SK-N-DZ (cell line): Measurements from ENCODE around the gene ZNF526. TPM values are rescaled to one million over a fixed set of nuclear protein-coding genes. Genes with fewer than 3 reads are reported as not detected.
A peak's percentile ranks its signal among the peaks of the same experiment; 100 is the strongest.

ENCODE experiments used
- DNase-seq: peaks from one replicate; pipeline ENCODE4 v3.0.0-alpha.2; 2015; ENCODE audit warnings: low spot score
- polyA plus RNA-seq, 2 experiments: library from polyadenylated mRNA; depleted of rRNA; stranded (reverse); fragments of >200 nt; gene quantifications; 2 replicates each; pipeline ENCODE4 v1.2.3, GENCODE V29; 2014

Gene ZNF526, protein sequence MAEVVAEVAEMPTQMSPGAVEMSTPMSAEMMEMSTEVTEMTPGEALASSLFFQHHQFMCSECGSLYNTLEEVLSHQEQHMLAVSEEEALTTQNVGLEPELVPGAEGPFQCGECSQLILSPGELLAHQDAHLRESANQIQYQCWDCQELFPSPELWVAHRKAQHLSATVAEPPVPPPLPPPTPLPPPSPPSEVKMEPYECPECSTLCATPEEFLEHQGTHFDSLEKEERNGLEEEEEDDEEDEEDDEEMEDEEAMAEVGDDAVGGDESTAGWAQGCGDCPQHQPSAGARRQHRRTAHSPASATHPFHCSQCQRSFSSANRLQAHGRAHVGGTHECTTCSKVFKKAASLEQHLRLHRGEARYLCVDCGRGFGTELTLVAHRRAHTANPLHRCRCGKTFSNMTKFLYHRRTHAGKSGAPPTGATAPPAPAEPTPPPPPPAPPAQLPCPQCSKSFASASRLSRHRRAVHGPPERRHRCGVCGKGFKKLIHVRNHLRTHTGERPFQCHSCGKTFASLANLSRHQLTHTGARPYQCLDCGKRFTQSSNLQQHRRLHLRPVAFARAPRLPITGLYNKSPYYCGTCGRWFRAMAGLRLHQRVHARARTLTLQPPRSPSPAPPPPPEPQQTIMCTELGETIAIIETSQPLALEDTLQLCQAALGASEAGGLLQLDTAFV
- 7.7 and 9.3 TPM in 2 replicates for polyA plus RNA-seq (2014; cell fraction: cytosol; rRNA removed)
- 5.6 and 6.5 TPM in 2 replicates for polyA plus RNA-seq (2014; cell fraction: nucleus; rRNA removed)

DNA sequence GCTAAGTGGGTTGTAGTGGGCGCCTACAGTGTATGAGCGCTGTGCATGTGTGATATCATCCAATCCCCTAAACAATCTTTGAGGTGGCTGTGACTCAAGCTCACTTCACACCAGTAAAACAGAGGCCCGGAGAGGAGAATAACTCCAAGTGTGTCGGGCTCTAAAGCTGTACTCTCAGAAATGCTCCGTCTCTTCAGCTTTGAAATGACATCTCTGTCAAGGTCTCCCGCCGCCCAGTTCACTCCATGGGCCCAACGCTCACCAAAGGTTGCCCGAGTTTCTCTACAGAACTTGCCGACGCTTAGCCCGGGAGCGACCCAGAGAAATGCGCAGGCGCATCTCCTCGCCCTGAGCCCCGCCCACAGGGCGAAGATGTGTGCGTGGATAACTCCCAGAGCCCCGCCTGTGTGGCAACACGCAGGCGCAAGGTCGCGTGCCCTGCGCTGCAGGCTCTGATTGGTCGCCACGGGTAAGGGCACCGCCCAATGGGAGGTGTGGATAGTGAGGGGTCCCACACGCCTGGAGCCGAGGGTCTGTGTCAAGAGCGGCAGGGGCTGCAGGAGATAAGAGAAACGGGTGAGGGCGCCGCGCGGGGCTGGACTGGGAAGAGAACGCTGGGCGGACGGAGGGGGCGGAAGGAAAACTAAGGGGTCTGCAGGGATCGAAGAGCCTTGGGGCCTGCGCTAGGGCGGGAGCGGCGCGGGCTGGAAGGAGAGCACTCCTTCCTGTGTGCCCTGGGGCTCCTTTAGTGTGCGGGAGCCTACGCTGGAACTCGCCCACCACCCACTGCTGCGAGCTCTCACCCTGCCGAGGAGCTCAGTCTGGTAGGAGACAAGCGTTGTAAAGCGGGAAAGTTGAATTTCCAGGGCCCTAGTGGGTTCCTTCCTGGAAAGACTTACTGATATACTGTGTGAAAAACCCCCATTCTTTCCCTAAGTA lies at the start of gene ZNF526:
Gene ZNF526 (plus strand): TSS at position 501 of the 939 bp plus-strand sequence. CDS start 4,092 bp downstream, outside the sequence.
- peak; percentile 98 for DNase-seq

DNA sequence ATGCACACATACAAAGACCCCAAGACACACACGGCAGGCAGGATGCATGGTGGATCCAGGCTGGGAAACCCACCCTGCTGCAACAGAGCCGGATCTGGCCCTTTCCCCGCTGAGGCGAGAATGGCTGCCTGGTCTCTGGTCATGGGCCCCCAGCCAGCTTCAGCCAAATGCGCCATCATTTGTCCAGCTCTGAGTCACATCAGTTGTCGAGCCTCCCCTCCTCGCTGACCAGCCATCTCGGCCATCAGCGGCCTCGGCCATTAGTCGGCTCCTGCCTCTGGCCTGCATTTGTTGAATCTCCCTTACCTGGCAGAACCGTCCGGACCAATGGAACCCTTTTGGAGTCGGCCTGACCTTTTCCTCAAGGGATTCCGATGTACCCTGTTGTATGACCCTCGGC lies 49.4 kb upstream of the ZNF526 start:
- DNase-seq, result no peak

DNA sequence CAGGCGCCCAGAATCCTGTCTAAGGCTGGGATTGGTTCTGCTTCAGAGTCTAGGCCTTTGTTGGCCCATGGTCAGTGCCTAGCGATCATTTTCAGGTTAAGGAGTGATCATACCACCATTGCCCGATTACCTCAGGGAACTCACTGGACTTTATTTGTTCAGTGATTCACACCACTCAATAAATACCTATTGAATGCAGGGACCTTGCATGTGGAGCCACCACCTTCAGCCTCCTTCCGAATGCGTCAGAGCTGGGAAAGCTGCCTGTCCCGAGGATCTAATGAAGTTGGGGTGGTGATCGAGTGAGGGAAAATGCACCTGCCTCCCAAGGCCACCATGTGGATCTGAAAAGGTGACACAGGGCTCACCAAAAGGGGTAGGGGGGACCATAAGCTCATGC lies 47.9 kb upstream of the ZNF526 start:
- DNase-seq, result no peak

DNA sequence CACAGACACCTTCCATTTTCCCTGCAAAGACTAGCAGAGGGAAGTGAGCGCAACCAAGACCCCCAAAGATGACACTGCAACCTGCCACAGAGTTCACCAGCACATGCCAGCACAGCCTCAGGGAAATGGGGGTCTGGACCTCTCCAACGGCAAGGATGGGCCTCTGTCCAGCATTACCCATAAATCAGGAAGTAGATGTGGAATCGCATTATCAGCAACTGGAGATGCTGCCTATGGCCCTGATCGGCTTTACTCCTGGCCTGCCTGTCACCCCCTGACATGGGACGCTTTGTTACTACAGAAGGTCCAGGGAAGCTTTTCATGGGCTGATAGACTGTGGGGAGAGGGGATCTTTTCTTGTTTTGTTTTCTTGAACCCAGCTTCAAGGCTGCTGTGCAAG lies 46.4 kb upstream of the ZNF526 start:
- DNase-seq, result no peak

DNA sequence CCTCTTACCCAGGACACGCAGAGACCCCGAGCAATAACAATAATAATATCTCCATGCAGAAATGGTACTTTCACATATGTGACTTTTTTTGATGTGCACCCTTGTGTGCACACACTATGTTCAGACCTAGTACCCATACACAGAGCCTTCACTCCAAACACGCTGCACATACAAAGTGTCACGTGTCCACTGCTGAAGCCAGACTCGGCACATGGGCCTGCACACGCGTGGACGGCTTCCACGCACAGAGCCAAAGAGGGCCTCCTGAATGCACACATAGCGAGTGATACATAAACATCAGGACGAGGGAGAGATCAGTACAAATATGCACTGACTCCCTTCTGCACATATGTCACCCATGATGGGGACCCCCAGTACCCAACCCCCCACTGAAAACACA lies 45.9 kb upstream of the ZNF526 start:
- DNase-seq, result no peak

DNA sequence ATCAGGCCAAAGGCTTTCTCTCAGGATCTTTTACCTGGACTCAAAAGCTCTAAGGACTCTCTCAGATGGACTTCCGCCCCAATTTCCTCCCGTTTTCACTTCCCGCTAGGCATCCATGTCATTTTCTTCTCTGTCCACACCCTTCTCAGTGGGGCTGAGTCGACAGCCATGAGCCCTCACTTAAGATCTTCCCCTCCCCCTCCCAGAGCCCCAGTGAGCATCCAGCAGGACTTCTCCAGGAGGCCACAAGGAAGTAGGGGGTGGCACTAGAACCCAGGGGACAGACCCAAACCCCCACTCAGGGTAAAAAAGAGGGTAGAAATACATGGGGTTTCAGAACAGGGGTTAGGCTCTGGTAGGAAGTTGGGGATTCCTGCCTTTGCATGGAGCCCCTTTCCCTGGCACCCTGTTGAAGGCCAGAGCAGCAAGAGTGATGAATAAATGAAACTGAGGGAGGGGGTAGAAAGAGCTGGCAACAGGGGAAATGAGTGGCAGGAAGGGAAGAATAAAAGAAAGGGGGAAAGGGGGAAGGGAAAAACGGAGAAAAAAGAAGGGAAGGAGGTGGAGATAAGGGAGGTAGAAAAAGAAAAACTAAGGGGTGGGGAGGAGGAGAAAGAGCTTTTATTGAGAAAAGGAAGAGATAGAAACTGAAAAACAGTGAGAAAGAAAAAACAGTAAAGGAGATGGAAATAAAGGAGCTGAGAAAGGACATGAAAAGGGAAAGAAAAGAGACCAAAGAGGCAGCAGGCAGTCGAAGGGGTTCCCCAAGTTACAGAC lies 45.0 kb upstream of the ZNF526 start:
- DNase-seq, result peak; percentile 32

DNA sequence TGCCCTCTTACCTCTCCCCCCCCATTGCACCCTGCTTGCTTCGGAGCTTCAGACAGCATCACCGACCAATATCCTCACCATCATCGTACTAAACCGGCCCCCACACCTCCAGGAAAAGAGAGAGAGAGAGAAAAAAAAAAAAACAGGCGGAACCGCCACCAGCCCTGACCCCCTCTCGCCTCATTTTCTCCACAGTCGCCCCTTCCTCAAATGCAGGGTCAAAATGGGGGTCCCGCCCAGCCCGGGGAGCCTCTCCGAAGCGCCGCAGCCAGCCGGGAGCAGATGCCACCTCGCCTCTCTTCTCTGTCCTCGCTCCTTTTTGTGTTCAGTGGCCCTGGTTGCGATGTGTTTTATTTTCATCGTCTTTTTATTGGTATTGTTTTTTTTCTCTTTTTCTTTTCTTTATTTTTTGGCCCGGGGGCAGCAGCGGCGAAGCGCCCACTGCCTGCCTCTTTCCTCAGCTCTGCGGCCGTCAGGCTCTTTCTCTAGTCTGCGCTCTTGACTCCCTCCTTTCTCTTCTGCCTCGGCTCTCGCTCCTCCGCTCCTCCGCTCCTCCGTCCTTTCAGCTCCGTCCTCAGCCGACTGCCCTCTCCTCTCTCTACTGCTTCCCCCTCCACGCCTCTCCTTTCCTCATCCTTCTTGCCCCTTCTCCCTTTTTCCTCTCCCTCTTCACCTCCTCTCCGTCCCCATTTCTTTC lies 44.0 kb upstream of the ZNF526 start:
- peak; percentile 46 for DNase-seq

DNA sequence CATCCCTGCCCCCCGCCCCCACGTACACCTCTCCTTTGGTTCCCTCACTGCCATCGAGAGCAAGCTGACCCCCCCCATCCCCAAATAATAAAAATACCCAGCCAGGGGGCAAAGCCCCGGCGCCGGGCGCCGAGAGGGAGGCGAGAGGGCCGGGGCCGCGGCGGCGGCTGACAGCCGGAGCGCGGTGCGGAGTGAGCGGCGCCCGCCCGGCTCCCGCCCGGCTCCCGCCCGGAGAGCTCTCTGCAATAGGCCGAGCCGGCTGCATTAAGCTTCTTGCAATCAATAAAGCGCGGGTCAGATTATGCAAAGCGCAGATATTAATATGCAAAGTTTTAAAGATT lies 43.5 kb upstream of the ZNF526 start:
- DNase-seq, result no peak

DNA sequence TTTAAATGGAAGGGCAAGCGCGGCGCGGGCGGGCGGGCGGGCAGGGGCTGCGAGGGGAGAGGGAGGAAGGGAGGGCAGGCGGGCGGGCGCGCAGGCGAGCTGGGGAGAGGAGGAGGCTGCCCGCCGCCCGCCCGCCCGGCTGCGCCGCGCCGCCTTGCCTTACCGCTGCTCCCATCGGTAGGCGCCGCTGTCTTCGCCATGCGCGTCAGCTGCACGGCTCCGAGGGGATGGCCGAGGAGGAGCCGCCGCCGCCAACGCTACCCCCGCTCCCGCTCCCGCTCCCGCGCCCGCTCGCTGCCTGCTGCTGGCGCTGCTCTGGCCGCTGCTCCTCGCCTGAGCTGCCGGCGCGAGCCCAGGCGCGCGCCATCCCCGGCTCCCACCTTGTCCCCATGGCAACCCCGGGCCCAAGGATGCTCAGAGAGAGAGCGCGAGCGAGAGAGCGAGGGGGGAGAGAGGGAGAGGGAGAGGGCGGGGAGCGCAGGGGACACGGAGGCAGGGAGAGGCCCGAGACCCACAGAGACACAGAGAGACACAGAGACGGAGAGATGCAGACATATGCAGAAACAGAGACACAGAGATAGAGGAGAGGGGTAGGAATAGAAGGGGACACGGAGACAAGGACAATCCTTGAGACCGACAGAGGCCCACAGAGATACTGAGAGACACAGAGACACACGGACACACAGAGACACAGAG lies 43.0 kb upstream of the ZNF526 start:
- peak; percentile 94 for DNase-seq

DNA sequence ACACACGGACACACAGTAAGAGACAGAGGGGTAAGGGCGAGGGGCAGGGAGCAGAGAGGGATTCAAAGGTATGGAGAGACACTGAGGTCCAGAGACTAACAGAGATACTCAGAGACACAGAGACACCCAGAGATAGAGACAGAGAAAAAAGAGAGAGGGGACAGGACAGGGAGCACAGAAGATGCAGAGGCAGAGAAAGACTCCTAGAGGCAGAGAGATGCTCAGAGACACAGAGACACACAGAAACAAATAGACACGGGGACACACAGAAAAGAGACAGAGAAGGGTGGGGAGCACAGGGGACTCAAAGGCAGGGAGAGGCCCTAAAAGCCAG lies 42.5 kb upstream of the ZNF526 start:
- DNase-seq, result no peak

DNA sequence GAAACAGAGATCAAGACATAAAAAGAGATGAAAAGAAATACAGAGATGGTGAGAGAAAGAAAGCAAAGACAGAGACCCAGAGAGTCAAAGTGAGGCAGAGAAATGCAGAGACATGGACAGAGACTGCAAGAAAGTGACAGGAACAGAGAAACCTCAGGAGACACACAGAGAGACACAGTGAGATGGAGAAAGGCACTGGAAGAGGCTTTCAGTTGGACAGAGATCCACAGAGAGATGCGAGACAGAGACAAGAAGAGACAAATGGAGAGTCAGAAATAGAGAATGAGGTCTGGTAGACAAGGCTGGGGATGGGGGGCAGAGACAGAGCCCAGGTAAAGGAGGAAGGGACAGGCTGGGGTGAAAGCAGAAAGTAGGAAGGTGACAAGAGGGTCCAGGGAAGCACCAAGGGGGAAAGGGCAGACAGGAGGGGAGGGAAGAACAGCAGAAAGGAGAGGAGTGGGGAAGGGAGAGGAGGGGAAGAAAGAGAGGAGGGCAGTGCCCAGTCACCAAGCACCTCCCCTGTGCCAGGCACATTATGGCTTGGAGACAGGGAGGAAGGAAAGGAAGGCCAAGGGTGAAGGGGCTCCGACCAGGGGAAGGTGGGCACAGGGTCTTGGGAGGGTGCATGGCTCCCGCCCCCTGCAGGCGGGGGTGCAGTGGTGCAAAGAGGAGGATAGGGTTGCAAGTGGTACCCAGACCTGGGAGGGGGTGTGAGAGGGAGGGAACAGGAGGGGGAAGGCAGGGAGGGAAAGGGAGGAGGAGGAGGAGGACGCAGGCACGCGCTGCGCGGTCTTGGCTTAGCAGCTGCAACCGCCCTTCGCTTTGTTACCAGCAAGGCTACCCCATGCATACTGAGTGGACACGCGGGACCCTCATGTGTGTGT lies 41.1 kb upstream of the ZNF526 start:
- DNase-seq, result peak; percentile 90

DNA sequence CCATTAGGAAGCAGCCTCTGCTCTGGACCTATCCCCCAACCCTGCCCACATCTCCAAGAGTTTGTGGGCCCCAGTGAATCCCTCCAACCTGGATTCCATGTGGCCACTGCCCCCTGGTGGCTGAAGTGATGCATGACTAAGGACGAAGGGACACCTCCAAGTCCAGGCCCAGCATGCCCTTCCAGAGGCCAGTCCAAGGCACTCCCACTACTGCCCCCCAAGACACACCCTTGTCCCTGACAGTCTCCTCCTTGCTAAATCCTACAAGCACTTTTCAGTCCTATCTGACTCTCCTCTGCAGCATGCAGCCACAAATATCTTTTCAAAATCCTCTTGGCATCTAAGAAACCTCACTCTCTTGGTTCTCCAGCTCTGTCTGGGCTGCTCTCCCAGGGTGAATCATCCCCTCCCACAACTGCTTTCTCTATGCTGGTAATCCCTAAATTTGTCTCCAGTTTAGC lies 35.7 kb upstream of the ZNF526 start:
- DNase-seq, result peak; percentile 86

DNA sequence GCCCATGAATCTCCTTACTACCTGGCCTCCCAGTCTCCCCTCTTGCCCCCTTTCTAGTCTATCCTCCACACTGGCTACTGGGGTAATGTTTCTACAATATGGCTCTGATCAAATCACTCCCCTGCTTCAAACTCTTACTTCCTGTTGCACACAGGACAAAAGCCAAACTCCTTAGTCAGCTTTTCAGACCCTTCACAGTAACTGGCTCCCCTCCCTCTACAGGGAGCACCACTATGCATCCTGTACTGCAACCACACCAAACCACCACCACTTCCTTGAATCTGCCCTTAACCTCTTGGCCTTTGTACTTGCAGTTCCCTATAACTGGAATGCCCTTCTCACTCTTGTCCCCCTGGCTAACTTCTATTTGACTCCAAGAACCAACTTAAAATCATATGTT lies 34.8 kb upstream of the ZNF526 start:
- DNase-seq, result no peak

DNA sequence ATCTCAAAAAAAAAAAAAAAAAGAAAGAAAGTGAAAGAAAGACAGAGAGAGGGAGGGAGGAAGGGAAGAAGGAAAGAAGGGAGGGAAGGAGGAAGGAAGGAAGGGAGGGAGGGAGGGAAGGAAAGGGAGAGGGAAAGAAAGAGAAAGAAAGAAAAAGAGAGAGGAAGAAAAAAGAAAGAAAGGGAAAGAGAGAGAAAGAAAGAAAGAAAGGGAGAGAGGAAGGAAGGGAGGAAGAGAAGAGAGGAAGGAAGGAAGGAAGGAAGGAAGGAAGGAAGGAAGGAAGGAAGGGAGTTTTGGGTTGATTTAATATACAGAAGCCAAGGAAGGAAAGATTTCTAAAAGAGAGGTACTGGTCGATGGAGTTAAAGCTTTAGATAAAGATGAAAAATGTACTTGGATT lies 31.4 kb upstream of the ZNF526 start:
- DNase-seq, result no peak

DNA sequence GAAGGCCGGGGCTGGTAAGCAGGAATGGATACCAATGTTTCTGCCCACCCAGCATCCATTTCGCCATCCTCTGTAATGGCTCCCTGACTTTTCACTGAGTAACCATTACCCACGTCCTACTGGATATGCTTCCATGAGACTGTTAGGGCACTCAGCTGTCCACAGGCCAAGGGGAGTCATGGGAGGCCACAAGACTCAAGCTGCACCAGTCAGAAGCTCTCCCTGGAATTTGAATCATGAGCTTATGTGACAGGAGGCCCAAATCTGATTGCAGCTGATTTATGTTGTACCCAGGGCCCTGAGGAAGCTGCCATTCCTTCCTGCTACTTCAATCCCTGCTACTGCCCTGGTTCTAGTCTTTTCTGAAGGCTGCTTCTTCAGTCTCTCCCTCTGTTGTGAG lies 31.0 kb upstream of the ZNF526 start:
- DNase-seq, result peak; percentile 45

DNA sequence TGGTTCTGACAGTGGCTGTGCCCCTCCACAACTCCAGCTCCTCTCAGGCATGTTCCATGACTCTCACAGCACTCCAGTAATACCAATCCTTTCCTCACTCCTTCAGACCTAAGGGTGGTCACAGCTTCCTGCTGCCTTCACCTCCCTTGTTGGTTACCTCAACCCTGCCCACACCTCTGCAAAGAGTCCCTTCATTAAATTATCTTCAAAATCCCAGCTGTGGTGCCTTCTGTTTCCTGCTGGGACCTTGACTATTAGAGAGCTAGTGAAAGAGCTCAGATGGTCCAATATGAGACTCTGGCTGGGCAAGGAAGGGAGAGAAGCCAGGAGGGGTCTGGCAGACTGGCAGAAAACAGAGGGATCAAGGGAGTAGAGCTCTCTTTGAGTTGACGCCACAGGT lies 28.8 kb upstream of the ZNF526 start:
- DNase-seq, result no peak

DNA sequence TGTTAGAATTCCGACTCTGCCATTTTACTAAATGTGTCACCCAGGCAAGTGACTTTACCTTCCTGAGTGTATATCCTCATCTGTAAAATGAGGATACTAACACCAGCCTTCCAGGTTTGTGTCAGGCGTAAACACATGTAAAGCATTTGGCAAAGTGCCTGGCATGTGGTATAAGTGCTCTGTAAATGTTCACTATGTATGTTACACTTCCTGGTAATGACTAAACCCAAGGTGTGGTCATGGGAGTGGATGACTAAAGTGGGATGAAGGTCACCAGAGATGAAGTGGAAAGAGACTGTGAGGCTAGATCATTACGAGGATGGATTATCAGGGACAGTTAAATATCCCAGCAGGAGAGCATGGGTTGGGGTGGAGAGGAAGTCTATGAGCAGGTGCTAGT lies 28.3 kb upstream of the ZNF526 start:
- DNase-seq, result no peak

DNA sequence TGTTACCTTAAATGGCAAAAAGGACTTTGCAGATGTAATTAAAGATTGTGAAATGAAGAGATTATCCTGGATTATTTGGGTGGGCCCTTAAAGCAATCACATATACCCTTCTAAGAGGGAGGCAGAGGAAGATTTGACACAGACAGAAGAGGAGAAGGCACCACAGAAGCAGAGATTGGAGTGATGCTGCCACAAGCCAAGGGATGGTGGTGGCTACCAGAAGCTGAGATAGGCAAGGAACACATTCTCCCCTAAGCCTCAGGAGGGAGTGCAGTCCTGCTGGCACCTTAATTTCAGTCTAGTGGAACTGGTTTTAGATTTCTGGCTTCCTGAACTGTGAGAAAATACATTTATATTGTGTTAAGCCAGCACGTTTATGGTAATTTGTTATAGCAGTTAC lies 26.8 kb upstream of the ZNF526 start:
- DNase-seq, result no peak

DNA sequence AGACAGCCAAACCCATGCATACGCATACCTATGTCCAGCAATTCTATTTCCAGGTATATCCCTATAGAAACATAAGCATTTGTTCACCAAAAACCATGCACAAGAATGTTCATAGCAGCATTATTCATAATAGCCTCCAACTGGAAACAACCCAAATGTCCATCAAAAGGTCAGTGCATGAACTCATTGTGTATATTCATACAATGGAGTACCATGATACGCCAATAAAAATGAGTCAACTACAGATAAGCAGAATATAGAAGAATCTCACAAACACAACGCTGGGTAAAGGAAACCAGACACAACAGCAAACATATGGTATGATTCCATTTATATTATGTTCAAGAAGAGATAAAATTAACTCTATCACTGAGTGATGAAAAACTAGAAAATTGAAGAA lies 26.4 kb upstream of the ZNF526 start:
- DNase-seq, result no peak
